Measurements from ENCODE around the gene ITIH2.

GRCh38 chr10:7664707-7665106 is 38.4 kb upstream of the ITIH2 start:
- TF ChIP-seq POLR2A (IDR thresholded peaks at IDR 0.05; ENCODE audit: borderline replicate concordance, extremely low read depth, insufficient read depth, insufficient read length) (no peak), TCF7L2 (IDR thresholded peaks at IDR 0.05; ENCODE audit: borderline replicate concordance, extremely low read depth, insufficient read depth, insufficient read length) (no peak), CTCF (IDR thresholded peaks at IDR 0.05 in 2 of 3, conservative IDR thresholded peaks at IDR 0.05 in 1 of 3; ENCODE audit: borderline replicate concordance in 1 of 3, insufficient read depth in 1 of 3, low read depth in 2 of 3, low read length in 2 of 3) (no peak)

Measured in HCT116 (cell line).